ENCODE data around the gene LCN12. TPM values are rescaled to one million over a fixed set of nuclear protein-coding genes. Genes with fewer than 3 reads are reported as not detected.

The LCN12 gene
- polyA plus RNA-seq, 1 donor from 2014 or later: 2.9 TPM

- H3K4me2 ChIP-seq (ENCODE audit: low read length): no peak overlapping the region
- no peaks in the 10 kb centered on the region for H3K27me3 ChIP-seq (ENCODE audit: insufficient read depth, low read depth, low read length)
- no peak overlapping the region for H3K9ac ChIP-seq (ENCODE audit: low read length)
- no peaks in the 10 kb centered on the region for H3K36me3 ChIP-seq (ENCODE audit: insufficient read depth, low read length)
- no peak overlapping the region for H2AFZ ChIP-seq (ENCODE audit: low read depth, low read length)
- H4K20me1 ChIP-seq (ENCODE audit: insufficient read depth): no peaks in the 10 kb centered on the region
- H3K4me3 ChIP-seq (ENCODE audit: low read length): no peak overlapping the region
- H3F3A ChIP-seq (ENCODE audit: insufficient read depth, low read length, poor library complexity, severe bottlenecking): no peaks in the 10 kb centered on the region
- no peaks in the 10 kb centered on the region for H3K9me3 ChIP-seq (ENCODE audit: low read length)
- no peaks in the 10 kb centered on the region for H3K79me2 ChIP-seq (replicated peaks; ENCODE audit: insufficient read depth, low read length)
- H3K9me2 ChIP-seq (ENCODE audit: insufficient read depth, low read length): no peaks in the 10 kb centered on the region
- TF ChIP-seq REST (IDR thresholded peaks at IDR 0.05; ENCODE audit: borderline replicate concordance) (no peak), EZH2 (IDR thresholded peaks at IDR 0.05; ENCODE audit: borderline replicate concordance, insufficient read depth, low read length, poor library complexity, severe bottlenecking) (no peak), CTCF (IDR thresholded peaks at IDR 0.05; ENCODE audit: poor library complexity, severe bottlenecking) (no peak), RAD21 (conservative IDR thresholded peaks at IDR 0.05) (no peak), MXI1 (conservative IDR thresholded peaks at IDR 0.05; ENCODE audit: poor library complexity, severe bottlenecking) (no peak), SMC3 (conservative IDR thresholded peaks at IDR 0.05; ENCODE audit: poor library complexity) (no peak), POLR2AphosphoS5 (IDR thresholded peaks at IDR 0.05) (no peak), EP300 (conservative IDR thresholded peaks at IDR 0.05; ENCODE audit: poor library complexity, severe bottlenecking) (no peak), TAF1 (IDR thresholded peaks at IDR 0.05; ENCODE audit: low read depth) (no peak)
- no peak overlapping the region for H3K27ac ChIP-seq (ENCODE audit: low read length)
Observed at GRCh38 chr9:136906266-136906665, 45.8 kb upstream of the LCN12 start.

- Histone ChIP-seq H3K9me2 (ENCODE audit: insufficient read depth, low read length) (no peaks in the 10 kb centered on the region), H3K9me3 (ENCODE audit: low read length) (no peaks in the 10 kb centered on the region), H4K20me1 (ENCODE audit: insufficient read depth) (no peaks in the 10 kb centered on the region), H3K9ac (ENCODE audit: low read length) (no peak overlapping the region), H2AFZ (ENCODE audit: low read depth, low read length) (no peak overlapping the region), H3K27ac (ENCODE audit: low read length) (no peak overlapping the region), H3K4me3 (ENCODE audit: low read length) (no peak overlapping the region), H3K27me3 (ENCODE audit: insufficient read depth, low read depth, low read length) (no peaks in the 10 kb centered on the region), H3K79me2 (replicated peaks; ENCODE audit: insufficient read depth, low read length) (no peaks in the 10 kb centered on the region), H3F3A (ENCODE audit: insufficient read depth, low read length, poor library complexity, severe bottlenecking) (no peaks in the 10 kb centered on the region), H3K4me2 (ENCODE audit: low read length) (no peak overlapping the region), H3K36me3 (ENCODE audit: insufficient read depth, low read length) (no peaks in the 10 kb centered on the region)
- TF ChIP-seq SMC3 (conservative IDR thresholded peaks at IDR 0.05; ENCODE audit: poor library complexity): no peak
- no peak for TF ChIP-seq MXI1 (conservative IDR thresholded peaks at IDR 0.05; ENCODE audit: poor library complexity, severe bottlenecking)
- TF ChIP-seq REST (IDR thresholded peaks at IDR 0.05; ENCODE audit: borderline replicate concordance): no peak
Observed at GRCh38 chr9:136907011-136907914, 44.8 kb upstream of the LCN12 start.

Measured in neural cell (in vitro differentiated cells).